ENCODE measurements around the gene TCP11L2. TPM values are rescaled to one million over a fixed set of nuclear protein-coding genes. Genes with fewer than 3 reads are reported as not detected.

The TCP11L2 gene
- polyA plus RNA-seq, 1 donor: 11.3 TPM

Other genes starting within 250 kb of the TCP11L2 start
- 9.7 TPM for gene NUAK1, start 163.8 kb upstream of the TCP11L2 start, polyA plus RNA-seq (ENCODE audit: insufficient read length)
- 66.8 TPM for gene CKAP4, start 54.7 kb upstream of the TCP11L2 start, polyA plus RNA-seq (ENCODE audit: insufficient read length)
- 11.9 TPM for gene POLR3B, start 55.0 kb downstream of the TCP11L2 start, polyA plus RNA-seq (ENCODE audit: insufficient read length)